GM19395 (cell line): Measurements from ENCODE around the gene MGAT4D.
A peak's percentile ranks its signal among the peaks of the same experiment; 100 is the strongest.
"Not testable (repeated sequence)": the region's sequence is repeated elsewhere in the genome, so short reads cannot be mapped to it uniquely, and the experiment has no call there.

ENCODE experiments used
- ATAC-seq: cut with Tn5 transposase; IDR thresholded peaks from one replicate; pipeline ENCODE4 v1.9.1; 2021; ENCODE audit warnings: mild to moderate bottlenecking, moderate library complexity; ENCODE audit not compliant: unreplicated experiment

MGAT4D gene

GRCh38 chr4:140497747-140498636 is at the start of gene MGAT4D:
TSS of gene MGAT4D (minus strand) at chr4:140498293. CDS start at chr4:140498222, 71 bp downstream.
- no peak for ATAC-seq

DNA sequence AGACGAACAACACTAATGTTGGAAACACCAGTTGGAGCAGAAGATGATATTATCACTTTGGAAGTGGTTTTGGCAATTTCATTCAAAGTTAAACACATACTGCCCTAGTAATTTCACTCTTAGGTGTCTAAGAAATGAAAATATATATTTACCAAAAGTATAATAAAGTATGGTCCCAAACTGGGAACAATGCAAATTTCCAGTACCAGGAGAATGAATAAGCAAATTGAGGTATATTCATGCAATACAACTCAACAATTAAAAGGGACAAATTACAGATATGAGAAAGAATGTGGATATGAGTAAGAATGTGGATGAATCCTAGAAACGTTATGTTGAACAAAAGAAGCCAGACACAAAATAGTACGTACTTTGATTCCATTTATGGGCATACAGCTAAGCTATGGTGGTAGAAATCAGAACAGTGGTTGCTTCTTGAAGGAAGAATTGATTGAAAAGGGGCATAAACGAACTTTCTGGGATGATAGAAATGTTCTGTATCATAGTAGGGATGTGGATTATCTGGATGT is 35.9 kb upstream of the MGAT4D start:
- no peak for ATAC-seq

DNA sequence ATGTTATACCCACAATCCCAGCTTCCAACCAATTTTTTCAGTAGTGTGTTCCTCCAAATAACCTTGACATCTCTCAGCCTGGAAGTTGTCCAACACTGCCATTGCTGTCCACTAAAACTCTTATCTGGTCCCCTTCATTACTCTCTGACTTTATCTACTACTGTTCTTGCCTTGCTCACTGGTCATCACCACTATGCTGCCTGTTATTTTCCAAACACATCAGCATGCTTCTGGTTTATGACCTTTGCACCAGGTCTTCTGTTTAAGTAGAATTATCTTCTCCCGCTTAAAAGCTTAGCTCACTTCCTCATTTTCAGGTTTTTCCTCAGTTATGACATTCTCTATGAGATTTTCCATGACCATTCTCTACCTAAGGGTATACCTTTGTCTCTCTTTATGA is 31.3 kb upstream of the MGAT4D start:
- no peak for ATAC-seq

DNA sequence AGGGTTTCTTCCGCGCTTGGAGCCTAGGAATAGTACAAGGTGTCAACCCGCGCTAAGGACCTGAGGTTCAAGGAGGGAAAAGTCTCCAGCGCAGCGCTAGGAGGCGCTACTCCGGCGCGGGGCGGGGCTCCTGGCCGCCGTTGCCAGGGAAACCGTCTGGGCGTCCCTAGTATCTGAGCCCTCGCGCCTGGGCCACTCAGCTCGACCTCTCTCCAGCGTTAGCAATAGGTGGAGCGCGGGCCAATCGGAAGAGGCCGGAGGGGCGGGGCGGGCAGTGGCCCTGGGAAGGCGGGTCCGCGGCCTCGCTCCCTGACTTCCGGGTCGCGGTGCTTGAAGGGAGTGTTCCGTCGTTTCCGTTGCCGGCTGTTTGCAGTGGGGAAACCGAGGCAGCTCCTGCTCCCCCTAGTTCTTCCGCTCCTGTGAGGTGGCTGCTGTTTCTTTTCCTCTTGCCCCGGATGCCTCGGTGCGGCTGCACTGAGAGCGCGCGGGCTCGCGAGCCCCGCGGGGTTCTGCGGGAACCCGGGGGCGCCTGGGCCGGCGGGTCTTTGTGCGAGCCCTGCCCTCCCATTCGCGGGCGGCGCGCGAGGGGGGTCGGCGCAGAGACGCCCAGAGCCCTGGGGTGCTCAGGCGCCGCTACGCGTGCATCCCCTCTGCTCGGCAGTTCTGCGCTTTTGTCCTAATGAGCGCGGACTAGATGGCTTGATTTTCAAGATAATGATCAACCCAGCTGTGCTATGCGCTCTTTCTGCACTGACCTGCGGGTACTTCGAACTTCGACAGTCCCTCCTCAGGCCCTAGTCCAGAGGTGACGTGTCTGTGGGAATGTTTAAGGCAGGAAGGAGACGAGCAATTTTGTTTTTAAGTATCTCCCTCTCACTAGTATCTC is 26.0 kb upstream of the MGAT4D start, which contains the start of gene ELMOD2:
TSS of gene ELMOD2 (plus strand) at position 312 of the 886 bp plus-strand sequence. CDS start 1,261 bp downstream, outside the sequence.
- ATAC-seq: peak; percentile 100

GRCh38 chr4:140523370-140523856 is 25.3 kb upstream of the MGAT4D start:
- peak; percentile 27 for ATAC-seq

- no peak for ATAC-seq
Observed at GRCh38 chr4:140515423-140515822, 17.3 kb upstream of the MGAT4D start.

GRCh38 chr4:140513765-140514164 is 15.7 kb upstream of the MGAT4D start:
- ATAC-seq: not testable (repeated sequence)

DNA sequence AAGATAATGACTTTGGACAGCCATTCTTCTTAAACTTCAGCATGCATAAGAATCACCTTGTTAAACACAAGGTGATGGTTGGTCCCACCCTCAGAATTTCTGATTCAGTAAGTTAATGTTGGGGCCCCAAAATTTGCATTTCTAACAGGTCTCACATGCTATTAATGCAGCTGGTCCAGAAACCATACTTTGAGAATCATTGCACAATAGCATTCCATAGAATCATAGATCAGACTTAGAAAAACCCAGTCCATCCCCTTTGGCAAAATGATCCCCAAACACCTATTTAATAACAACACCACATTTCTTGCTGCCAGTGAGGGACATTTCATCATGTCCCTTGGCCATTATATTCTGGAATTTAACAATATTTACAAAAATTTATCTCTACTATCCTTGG is 6.2 kb upstream of the MGAT4D start:
- ATAC-seq: no peak

DNA sequence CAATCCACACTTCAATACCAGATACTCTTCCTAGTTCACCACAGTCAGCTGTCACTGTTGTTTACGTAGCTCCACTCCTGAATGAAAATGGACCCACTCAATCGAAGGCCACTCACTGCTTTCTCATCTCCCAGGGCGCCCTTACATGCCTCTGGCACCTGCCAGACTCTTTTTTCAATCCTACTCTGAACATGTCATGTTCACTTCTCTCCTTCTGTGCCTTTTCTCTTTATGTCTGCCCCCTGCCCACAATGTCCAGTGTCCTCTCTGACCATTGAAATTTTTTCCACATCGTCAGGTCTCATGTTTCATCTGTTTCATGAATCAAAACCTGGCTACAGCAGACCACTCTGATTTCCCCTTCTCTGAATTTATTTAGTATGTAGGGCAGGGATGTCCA is 1.3 kb upstream of the MGAT4D start:
- no peak for ATAC-seq

GRCh38 chr4:140497405-140497746 is 717 bp downstream of the MGAT4D start:
- no peak for ATAC-seq

DNA sequence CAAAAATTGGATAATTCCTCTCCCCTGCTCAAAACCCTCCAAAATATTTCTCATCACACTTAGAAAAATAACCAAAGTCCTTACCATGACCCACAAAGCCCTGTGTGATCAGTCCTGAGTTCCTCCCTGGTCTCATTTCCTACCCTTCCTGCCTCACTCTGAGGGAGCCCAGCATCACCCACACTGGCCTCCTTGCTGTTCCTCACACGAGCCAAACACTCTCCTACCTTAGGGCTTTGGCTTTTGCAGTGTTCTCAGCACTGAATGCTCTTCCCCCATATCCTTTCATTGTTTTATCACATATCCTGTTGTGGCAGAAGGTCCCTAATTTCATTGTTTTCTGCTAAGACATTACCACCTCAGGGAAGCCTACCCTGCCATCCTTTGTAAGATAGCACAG is 12.2 kb downstream of the MGAT4D start:
- ATAC-seq: no peak

- no peak for ATAC-seq
Observed at GRCh38 chr4:140483445-140483844, 14.6 kb downstream of the MGAT4D start.

GRCh38 chr4:140472156-140472555 is 25.9 kb downstream of the MGAT4D start:
- ATAC-seq: no peak

- no peak for ATAC-seq
Observed at GRCh38 chr4:140469791-140470733, 28.0 kb downstream of the MGAT4D start.

DNA sequence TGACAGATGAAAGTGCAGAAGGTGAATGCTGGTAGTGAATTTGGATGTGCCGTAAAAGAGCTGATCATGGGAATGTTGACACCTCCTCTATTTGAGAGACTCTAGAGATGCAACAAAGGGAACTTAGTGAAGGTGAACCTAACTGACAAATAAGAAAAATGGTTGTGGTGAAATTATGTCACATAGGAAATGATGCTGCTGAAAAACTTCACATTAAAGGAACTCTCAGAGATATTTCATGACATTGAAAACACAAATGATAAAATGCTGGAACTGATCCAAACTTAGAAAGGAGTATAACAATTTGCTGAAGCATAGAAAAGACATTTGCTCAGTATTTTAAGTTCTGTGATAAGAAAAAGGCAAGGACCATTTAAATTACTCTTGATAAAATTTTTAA is 31.9 kb downstream of the MGAT4D start:
- ATAC-seq: no peak

DNA sequence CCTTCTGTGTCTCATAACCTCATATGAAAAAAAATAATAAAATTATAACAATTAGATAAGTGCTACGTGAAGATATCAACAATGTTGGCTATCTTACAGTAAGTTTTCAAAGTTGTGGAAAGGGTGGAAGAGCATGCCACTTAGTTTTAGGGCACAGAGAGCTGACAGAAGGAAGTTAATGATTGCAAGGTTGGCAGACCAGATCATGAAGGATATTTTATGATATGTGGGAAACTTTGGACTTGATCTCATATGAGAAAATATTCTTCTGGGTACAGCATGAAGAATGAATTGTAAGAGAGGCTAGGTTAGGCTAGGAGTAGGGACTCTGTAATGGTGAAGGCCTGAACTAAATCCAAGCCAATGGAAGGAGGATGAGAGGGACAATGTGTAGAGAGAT is 34.5 kb downstream of the MGAT4D start:
- no peak for ATAC-seq

- ATAC-seq: no peak
Observed at GRCh38 chr4:140463182-140463581, 34.9 kb downstream of the MGAT4D start.

- no peak for ATAC-seq
Observed at GRCh38 chr4:140450352-140450751, 47.7 kb downstream of the MGAT4D start.

DNA sequence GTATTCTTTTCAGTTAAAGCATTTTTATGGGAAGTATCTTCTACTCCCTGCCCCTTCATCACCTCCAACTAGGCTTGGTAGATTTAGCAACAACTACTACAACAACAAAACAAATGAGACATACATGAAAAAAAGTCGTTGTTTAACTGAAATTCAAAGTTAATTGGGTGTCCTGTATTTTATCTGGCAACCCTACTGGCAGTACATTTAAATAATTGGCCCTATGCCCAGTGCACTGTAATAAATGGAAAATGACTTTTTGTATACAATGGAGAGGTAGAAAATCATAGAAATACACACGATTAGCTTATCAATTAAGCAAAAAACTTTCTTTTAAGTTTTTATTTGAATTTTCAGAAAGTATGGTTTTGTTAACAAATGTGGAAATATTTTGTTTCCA is 49.3 kb downstream of the MGAT4D start:
- no peak for ATAC-seq

DNA sequence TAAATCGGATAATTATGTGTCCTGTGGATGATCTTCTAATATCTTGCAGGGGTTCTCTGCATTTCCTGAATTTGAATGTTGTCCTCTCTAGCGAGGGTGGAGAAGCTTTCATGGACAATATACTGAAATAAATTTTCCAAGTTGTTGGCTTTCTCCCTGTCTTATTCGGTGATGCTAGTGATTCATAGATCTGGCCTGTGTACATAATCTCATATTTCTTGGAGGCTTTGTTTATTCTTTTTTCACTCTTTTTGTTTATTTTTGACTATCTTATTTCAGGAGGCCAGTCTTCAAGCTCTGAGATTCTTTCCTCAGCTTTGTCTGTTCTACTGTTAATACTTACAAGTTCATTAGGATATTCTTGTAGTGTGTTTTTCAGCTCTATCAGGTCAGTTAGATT is 49.9 kb downstream of the MGAT4D start:
- ATAC-seq: no peak
